HUES6 (cell line): Measurements from ENCODE around the gene GNB3.

Experiments used
- H3K27ac ChIP-seq: 2 replicates; pipeline ENCODE4 v1.7.0; 2013; ENCODE audit warnings: low read depth, mild to moderate bottlenecking, low read length, inconsistent platforms
- H3K27me3 ChIP-seq: 2 replicates; pipeline ENCODE4 v1.6.1; 2013; ENCODE audit warnings: low read length; ENCODE audit not compliant: control insufficient read depth, insufficient read depth
- H3K36me3 ChIP-seq: 2 replicates; pipeline ENCODE4 v1.6.1; 2013; ENCODE audit warnings: low read length; ENCODE audit not compliant: control insufficient read depth, insufficient read depth
- H3K4me1 ChIP-seq: 2 replicates; pipeline ENCODE4 v1.6.1; 2013; ENCODE audit warnings: low read length; ENCODE audit not compliant: control insufficient read depth, insufficient read depth
- H3K4me3 ChIP-seq: 2 replicates; pipeline ENCODE4 v1.5.1; 2013; ENCODE audit warnings: low read depth, low read length
- H3K9ac ChIP-seq: one replicate; pipeline ENCODE4 v1.6.1; 2013; ENCODE audit warnings: mild to moderate bottlenecking, low read length
- H3K9me3 ChIP-seq: 2 replicates; pipeline ENCODE4 v1.6.1; 2013; ENCODE audit warnings: low read depth, low read length; ENCODE audit not compliant: control insufficient read depth, insufficient read depth

Gene GNB3

DNA sequence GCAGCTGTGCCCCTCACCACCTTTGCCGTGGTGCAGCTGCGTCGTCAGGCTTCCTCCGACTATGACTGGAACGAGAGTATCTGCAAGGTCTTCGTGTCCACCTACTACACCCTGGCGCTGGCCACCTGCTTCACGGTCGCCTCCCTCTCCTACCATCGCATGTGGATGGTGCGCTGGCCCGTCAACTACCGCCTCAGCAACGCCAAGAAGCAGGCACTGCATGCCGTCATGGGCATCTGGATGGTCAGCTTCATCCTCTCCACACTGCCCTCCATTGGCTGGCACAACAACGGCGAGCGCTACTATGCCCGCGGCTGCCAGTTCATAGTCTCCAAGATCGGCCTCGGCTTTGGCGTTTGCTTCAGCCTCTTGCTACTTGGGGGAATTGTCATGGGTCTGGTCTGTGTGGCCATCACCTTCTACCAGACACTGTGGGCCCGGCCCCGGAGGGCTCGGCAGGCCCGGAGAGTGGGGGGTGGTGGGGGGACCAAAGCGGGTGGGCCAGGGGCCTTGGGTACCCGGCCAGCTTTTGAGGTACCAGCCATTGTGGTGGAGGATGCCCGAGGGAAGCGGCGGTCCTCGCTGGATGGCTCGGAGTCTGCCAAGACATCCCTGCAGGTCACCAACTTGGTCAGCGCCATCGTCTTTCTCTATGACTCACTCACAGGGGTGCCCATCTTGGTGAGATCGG lies 16.5 kb upstream of the GNB3 start:
- no peak overlapping the region for H3K9ac ChIP-seq
- peaks cover 58% of the 10 kb centered on the region for H3K27me3 ChIP-seq
- H3K27ac ChIP-seq, result no peak overlapping the region
- 0 out of 2 replicates have a peak overlapping the region, but pooled peaks have one; percentile 61 for H3K4me3 ChIP-seq
- no peaks in the 10 kb centered on the region for H3K36me3 ChIP-seq
- peaks cover 60% of the 10 kb centered on the region for H3K4me1 ChIP-seq
- no peaks in the 10 kb centered on the region for H3K9me3 ChIP-seq

DNA sequence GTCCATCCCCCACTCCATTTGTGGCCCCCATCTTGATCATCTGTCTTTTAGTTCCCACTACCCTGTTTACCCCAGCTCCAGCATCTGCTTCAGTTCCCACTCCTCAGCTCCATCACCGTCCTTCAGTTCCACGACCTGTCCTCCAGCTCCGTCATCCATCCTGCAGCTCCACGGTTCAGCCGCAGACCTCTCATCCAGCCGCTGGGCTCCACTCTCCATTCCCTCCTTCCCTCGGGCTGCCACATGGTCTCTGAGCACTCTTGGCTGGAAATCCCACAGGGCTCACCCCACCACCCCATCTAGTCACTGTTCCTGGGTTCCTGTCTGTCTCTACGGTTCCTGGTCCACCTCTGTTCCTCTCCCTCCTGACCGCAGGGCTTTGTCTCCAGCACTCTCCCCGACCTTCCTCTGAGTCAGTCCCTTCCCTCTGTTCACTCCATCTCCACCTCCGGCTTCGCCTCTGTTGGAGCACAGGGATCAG lies 15.8 kb upstream of the GNB3 start:
- Histone ChIP-seq H3K27me3 (peaks cover 51% of the 10 kb centered on the region), H3K9me3 (no peaks in the 10 kb centered on the region), H3K36me3 (peaks cover 1% of the 10 kb centered on the region), H3K27ac (no peak overlapping the region), H3K4me3 (peak overlapping the region; percentile 61), H3K9ac (no peak overlapping the region), H3K4me1 (peaks cover 57% of the 10 kb centered on the region)

DNA sequence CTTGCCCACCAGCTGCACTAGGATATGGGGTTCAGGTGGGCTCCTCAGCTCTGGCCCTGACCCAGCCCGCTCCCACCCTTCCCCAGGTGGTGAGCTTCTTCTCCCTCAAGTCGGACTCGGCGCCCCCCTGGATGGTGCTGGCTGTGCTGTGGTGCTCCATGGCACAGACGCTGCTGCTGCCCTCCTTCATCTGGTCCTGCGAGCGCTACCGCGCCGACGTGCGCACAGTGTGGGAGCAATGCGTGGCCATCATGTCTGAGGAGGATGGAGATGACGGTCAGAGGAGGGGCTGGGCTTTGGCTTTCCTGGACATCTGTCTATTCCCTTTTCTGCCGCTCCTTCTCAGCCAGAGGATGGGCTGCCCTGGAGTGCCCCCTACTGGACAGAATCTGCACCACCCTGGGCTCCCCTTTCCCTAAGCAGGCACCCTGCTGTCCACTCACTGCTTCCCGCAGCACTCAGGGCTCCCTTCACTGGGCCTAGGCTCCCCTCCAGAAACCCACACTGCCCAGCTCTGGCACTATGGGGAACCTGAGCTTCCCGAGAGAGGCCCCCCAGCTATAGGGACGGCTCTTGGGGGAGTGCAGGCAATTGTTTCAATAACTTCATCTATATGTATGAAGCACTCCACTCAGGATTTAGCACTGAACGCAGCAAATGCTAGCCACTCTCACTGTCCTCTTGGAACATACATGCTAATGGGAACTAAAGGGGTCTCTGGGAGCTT lies 15.2 kb upstream of the GNB3 start:
- H3K27me3 ChIP-seq, result peaks cover 46% of the 10 kb centered on the region
- H3K27ac ChIP-seq, result no peak overlapping the region
- no peaks in the 10 kb centered on the region for H3K9me3 ChIP-seq
- H3K36me3 ChIP-seq, result peaks cover 6% of the 10 kb centered on the region
- peaks cover 53% of the 10 kb centered on the region for H3K4me1 ChIP-seq
- peak overlapping the region; percentile 61 for H3K4me3 ChIP-seq
- H3K9ac ChIP-seq, result peak overlapping the region; percentile 14

DNA sequence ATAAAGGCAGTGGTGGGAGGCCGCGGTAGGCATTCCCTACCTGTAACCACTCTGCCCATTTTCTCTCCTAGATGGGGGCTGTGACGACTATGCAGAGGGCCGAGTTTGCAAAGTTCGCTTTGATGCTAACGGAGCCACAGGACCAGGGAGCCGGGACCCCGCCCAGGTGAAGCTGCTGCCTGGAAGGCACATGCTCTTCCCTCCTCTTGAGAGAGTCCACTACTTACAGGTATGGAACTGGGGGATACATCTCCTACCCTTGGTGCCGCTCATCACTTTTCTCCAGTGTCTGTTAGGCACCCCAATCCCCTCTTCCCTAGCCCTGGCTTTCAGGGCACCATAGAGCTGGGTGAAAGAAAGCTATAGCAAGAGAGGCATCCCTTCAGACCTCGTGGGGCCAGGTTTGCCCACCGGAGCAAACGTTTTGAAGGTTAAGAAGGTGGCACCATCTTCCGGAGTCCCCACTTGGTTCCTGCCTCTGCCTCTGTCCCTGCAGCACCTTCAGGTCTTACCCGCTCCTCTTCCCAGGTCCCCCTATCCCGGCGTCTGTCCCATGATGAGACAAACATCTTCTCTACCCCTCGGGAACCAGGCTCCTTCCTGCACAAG lies 14.5 kb upstream of the GNB3 start:
- no peak overlapping the region for H3K9ac ChIP-seq
- peaks cover 46% of the 10 kb centered on the region for H3K27me3 ChIP-seq
- no peaks in the 10 kb centered on the region for H3K9me3 ChIP-seq
- H3K4me1 ChIP-seq, result peaks cover 48% of the 10 kb centered on the region
- H3K4me3 ChIP-seq, result peak overlapping the region; percentile 61
- H3K27ac ChIP-seq, result no peak overlapping the region
- peaks cover 13% of the 10 kb centered on the region for H3K36me3 ChIP-seq

DNA sequence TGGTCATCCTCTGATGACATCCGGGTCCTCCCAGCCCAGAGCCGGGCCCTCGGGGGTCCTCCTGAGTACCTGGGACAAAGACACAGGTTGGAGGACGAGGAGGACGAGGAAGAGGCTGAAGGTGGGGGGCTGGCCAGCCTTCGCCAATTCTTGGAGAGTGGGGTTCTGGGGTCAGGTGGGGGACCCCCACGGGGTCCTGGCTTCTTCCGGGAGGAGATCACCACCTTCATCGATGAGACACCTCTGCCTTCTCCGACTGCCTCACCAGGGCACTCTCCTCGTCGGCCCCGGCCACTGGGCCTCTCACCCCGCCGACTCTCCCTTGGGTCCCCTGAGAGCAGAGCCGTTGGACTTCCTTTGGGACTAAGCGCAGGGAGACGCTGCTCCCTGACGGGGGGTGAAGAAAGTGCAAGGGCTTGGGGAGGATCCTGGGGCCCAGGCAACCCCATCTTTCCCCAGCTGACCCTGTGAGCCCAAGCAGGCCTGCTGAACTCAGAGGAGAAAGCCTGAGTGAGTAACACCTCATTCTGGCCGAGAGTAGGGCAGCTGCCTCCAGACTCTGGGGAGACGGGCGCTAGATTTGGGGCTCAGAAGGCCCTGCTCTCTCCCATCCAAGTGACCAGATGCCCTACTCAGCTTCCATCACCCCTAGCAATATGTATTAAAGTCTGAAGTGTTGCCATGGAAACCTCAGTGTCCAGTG lies 13.8 kb upstream of the GNB3 start:
- Histone ChIP-seq H3K9me3 (no peaks in the 10 kb centered on the region), H3K27me3 (peaks cover 44% of the 10 kb centered on the region), H3K36me3 (peaks cover 19% of the 10 kb centered on the region), H3K4me1 (peaks cover 47% of the 10 kb centered on the region), H3K9ac (no peak overlapping the region), H3K27ac (no peak overlapping the region), H3K4me3 (peak overlapping the region; percentile 42; the same call in 1 of the 2 replicates)

DNA sequence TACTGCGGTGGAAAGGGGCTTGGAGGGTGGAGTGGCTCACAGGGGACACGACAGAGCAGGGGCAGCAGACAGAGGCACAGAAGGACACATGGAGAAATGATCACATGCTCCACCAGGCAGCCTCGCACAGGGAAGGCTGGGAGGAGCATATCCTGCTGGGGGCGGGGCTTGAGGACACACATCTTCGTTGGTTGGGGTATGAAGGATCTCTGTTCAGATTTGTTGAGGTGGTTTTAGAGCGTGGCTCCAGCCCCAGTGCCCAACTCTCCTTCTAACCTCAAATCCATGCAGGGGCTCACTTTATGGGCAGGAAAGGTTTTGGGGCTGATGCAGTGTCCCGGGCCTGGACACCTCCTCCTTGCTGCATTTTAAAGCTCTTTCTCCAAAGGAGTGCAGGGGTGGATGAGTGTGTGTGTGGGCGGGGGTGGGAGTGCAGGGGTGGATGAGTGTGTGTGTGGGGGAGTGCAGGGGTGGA lies 13.3 kb upstream of the GNB3 start:
- Histone ChIP-seq H3K4me3 (peak overlapping the region; percentile 42), H3K9ac (no peak overlapping the region), H3K4me1 (peaks cover 41% of the 10 kb centered on the region), H3K27ac (no peak overlapping the region), H3K36me3 (peaks cover 24% of the 10 kb centered on the region), H3K9me3 (no peaks in the 10 kb centered on the region), H3K27me3 (peaks cover 38% of the 10 kb centered on the region)

DNA sequence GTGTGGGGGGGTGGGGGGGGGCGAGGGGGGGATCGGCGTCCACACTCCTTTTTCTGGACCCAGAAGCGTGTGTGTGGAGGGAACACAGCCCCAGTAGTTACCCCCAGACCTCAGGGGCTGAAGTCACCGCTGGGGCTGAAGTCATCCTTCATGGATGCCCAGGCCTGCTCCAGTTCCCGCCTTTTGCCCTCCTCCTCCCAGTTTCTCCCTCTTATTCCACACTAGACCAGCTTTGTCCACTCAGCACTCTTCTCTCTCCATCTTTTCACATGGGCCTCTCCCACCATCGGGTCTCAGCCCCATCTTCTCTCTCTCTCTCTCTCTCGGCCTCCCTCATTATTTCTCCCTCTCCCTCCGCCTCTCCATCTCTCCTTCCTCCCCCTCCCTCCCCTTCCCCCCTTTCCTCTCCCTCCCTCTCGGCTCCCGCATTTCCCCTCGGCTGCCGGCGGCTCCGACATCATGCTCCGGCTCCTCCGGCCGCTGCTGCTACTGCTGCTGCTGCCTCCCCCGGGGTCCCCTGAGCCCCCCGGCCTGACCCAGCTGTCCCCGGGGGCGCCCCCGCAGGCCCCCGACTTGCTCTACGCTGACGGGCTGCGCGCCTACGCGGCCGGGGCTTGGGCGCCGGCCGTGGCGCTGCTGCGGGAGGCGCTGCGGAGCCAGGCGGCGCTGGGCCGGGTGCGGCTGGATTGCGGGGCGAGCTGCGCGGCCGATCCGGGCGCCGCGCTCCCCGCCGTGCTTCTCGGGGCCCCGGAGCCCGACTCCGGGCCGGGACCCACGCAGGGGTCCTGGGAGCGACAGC lies 12.5 kb upstream of the GNB3 start, which contains the start of gene P3H3:
Gene P3H3, plus strand, starts transcription at position 426 of the 799 bp plus-strand sequence. Its CDS starts 34 bp downstream, at position 460.
- Histone ChIP-seq H3K9me3 (no peaks in the 10 kb centered on the region), H3K9ac (peak within 1 kb of the TSS; percentile 87), H3K4me3 (peak within 1 kb of the TSS; percentile 98), H3K27me3 (peaks cover 32% of the 10 kb centered on the region), H3K36me3 (peaks cover 26% of the 10 kb centered on the region), H3K4me1 (peaks cover 35% of the 10 kb centered on the region), H3K27ac (no peak within 1 kb of the TSS)

DNA sequence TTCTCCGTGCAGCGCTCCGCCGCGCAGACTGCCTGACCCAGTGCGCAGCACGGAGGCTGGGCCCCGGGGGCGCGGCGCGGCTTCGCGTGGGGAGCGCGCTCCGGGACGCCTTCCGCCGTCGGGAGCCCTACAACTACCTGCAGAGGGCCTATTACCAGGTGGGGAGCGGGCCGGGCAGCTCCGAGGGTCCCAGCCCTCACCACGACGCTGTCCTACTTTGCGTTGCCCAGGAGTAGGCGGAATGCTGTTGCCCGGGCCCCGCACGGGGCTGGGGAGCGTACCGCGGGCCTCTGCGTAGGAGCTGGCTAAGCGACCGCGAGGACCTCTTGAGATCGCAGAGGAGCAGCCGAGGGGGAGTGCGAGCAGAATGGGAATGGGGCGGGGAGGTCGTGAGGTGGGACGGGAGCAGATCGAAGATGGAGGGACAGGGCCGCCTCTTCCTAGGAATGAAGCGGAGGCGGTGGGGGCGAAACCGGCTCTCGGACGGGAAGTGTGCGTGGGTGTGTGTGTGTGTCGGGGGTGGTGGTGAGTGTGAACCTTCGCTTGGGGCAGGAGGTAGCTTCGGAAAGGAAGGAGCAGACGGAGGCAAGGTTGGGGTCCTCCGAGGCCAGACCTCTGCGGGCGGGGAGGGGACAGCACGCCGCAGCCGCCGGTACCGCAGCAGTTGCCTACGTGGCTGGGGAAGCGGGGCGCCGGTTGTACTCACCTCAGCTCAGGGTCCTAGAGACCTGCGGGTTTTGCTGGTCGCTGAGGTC lies 11.8 kb upstream of the GNB3 start:
- Histone ChIP-seq H3K27ac (no peak overlapping the region), H3K36me3 (peaks cover 34% of the 10 kb centered on the region), H3K4me3 (peak overlapping the region; percentile 98), H3K9me3 (no peaks in the 10 kb centered on the region), H3K27me3 (peaks cover 25% of the 10 kb centered on the region), H3K4me1 (peaks cover 31% of the 10 kb centered on the region), H3K9ac (peak overlapping the region; percentile 87)

DNA sequence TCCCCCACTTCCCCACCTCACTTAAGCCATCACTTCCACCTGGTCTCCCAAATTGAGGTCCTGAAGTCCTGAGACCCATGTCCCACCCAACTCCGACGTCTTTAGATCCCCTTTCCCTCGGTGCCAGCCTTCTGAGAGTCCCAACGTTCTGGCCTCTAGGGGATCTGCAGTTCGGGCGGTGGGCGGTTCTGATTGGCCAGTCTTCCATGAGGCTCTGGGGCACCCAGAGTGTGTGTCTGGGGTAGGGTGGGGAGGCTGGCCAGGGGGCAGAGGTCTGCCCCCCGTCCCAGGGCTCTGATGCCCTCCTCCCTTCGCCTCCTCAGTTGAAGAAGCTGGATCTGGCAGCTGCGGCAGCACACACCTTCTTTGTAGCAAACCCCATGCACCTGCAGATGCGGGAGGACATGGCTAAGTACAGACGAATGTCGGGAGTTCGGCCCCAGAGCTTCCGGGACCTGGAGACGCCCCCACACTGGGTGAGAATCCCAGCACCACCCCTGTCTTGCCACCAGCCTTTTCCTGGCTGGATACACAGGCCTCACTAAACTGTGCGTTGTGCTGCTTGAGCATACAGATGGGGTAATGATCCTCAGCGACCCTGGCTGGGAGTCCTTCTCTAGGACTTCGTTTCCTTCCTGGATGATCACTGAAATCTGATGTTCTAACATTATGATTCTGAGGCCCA lies 11.0 kb upstream of the GNB3 start:
- peaks cover 39% of the 10 kb centered on the region for H3K36me3 ChIP-seq
- H3K4me1 ChIP-seq, result peaks cover 31% of the 10 kb centered on the region
- no peaks in the 10 kb centered on the region for H3K9me3 ChIP-seq
- peak overlapping the region; percentile 87 for H3K9ac ChIP-seq
- H3K27ac ChIP-seq, result no peak overlapping the region
- H3K27me3 ChIP-seq, result peaks cover 18% of the 10 kb centered on the region
- peak overlapping the region; percentile 98 for H3K4me3 ChIP-seq
